ENCODE data around the gene GALNS. TPM values are rescaled to one million over a fixed set of nuclear protein-coding genes. Genes with fewer than 3 reads are reported as not detected.

GALNS gene
- total and polyA plus RNA-seq, 2 of the 8 experiments (the other 6 are each of a cell fraction or from before 2014, with no cell fraction given), result 8.9 to 17.8 TPM

DNA sequence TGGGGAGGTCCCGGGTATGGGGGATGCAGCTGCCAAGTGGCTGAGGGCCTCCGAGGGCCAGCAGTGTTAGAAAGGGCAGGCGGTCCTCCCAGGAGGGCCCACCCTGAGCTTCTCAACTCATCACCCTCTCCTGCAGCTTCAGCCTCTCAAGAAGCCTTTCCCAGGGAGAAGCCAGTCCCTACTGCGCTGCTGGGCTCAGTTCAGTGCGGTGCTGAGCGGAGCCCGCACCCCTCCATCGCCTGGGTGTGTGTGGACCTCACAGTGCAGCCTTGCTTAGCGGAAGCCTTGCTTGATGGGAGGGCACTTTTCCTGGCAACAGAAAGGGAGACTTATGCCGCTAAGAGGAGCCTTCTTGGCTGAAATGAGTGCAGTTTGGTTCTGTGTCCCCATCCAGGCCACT lies 41.5 kb downstream of the GALNS start:
- Histone ChIP-seq H3K23ac (ENCODE audit: insufficient read length) (no peak overlapping the region), H3K4me2 (ENCODE audit: insufficient read depth in 1 of 2, low read depth in 2 of 2, low read length in 2 of 2) (no peak overlapping the region), H2BK12ac (ENCODE audit: low read depth, low read length) (peak overlapping the region; percentile 29; the same call in 1 of the 2 replicates), H4K8ac (ENCODE audit: extremely low read depth, insufficient read depth, low read length) (peak overlapping the region; percentile 28; the same call in 1 of the 2 replicates), H3K9ac (replicated peaks in 1 of 4; ENCODE audit: extremely low read depth in 1 of 4, low read depth in 3 of 4, low read length in 3 of 4) (peak overlapping the region in 1 of 4 experiments; percentile 15; a peak in 1 of 7 replicates), H3K23me2 (ENCODE audit: low read depth, low read length) (peaks cover 10% of the 10 kb centered on the region), H4K91ac (replicated peaks; ENCODE audit: insufficient read length, low read length) (no peak overlapping the region), H3K9me3 (ENCODE audit: insufficient read depth in 2 of 2, low read depth in 1 of 2, low read length in 1 of 2) (no peaks in the 10 kb centered on the region), H3K27ac (ENCODE audit: low read depth, low read length) (no peak overlapping the region), H3K79me1 (ENCODE audit: low read depth, low read length) (no peaks in the 10 kb centered on the region), H2BK5ac (ENCODE audit: low read depth, low read length) (no peak overlapping the region), H4K5ac (ENCODE audit: insufficient read length, low read depth, low read length) (no peak overlapping the region), H3K79me2 (ENCODE audit: control insufficient read depth in 1 of 2, insufficient read depth in 2 of 2, low read length in 2 of 2) (peaks cover 0 to 13% of the 10 kb centered on the region in 2 experiments; a peak in 2 of 4 replicates), H3K56ac (replicated peaks; ENCODE audit: insufficient read length, low read depth, low read length) (no peak overlapping the region), H4K20me1 (replicated peaks in 1 of 2; ENCODE audit: control insufficient read depth in 1 of 2, insufficient read depth in 2 of 2, low read length in 2 of 2) (peaks cover 5 to 7% of the 10 kb centered on the region in 2 experiments), H2BK20ac (ENCODE audit: low read length) (no peak overlapping the region), H2AK5ac (ENCODE audit: low read depth, low read length) (0 out of 2 replicates have a peak overlapping the region, but pooled peaks have one; percentile 58), H3K36me3 (ENCODE audit: control insufficient read depth in 2 of 4, insufficient read depth in 4 of 4, low read length in 3 of 4) (peaks cover 0 to 5% (median 0%) of the 10 kb centered on the region in 4 experiments; a peak in 1 of 8 replicates), H3K18ac (ENCODE audit: extremely low read depth, low read length) (no peak overlapping the region), H2BK120ac (replicated peaks; ENCODE audit: low read depth, low read length) (no peak overlapping the region), H3K4me1 (replicated peaks in 1 of 4; ENCODE audit: control insufficient read depth in 3 of 4, insufficient read depth in 4 of 4, low read length in 3 of 4) (peaks cover 0 to 7% (median 2%) of the 10 kb centered on the region in 4 experiments; a peak in 5 of 7 replicates), H3K4me3 (ENCODE audit: extremely low read depth in 1 of 4, insufficient read depth in 2 of 4, low read depth in 3 of 4, low read length in 4 of 4) (no peak overlapping the region), H3K4ac (replicated peaks; ENCODE audit: insufficient read length, low read depth, low read length) (no peak overlapping the region), H3K27me3 (replicated peaks in 1 of 4; ENCODE audit: control insufficient read depth in 3 of 4, extremely low read depth in 1 of 4, insufficient read depth in 3 of 4, low read length in 3 of 4) (no peaks in the 10 kb centered on the region), H3K14ac (ENCODE audit: insufficient read length) (no peak overlapping the region), H2AFZ (ENCODE audit: low read length) (no peak overlapping the region), H2BK15ac (ENCODE audit: low read length) (no peak overlapping the region)
- no peak for DNase-seq (ENCODE audit: low read depth in 1 of 2, low spot score in 2 of 2)
- POLR2A ChIA-PET (ENCODE audit: partially characterized antibody), result interaction anchor here (1.2 to 9.0 kb wide), 3 partner anchors 6 to 38 kb away, joined by 3 to 77 read pairs (median 4); partner anchors contain the start of genes APRT and CDT1
- 88% methylated on average over 9 of the region's 10 CpGs; no CpG with 5 or more reads in 1 of the 2 experiments for WGBS, 2 experiments (ENCODE audit: extremely low coverage in 1 of 2, insufficient coverage in 1 of 2, insufficient read length in 1 of 2, insufficient replicate concordance in 2 of 2, low coverage in 1 of 2, low lambda C conversion rate in 2 of 2, missing lambda C conversion rate in 1 of 2)
- FAIRE-seq, result no peak
- CTCF ChIA-PET (ENCODE audit: partially characterized antibody), result interaction anchor here (0.6 to 5.7 kb wide), 29 partner anchors 9 to 410 kb away, joined by 3 to 29 read pairs (median 4); partner anchors contain the start of genes GALNS and TRAPPC2L
- TF ChIP-seq HDAC6 (IDR thresholded peaks at IDR 0.05; ENCODE audit: low read depth, low read length) (no peak), TEAD4 (IDR thresholded peaks at IDR 0.05; ENCODE audit: low read depth, low read length) (no peak), RXRA (IDR thresholded peaks at IDR 0.05; ENCODE audit: insufficient read depth, low read depth, low read length) (no peak), BRCA1 (IDR thresholded peaks at IDR 0.05; ENCODE audit: low read depth, low read length) (no peak), TBP (IDR thresholded peaks at IDR 0.05; ENCODE audit: low read depth, low read length) (no peak), SP1 (IDR thresholded peaks at IDR 0.05; ENCODE audit: low read depth, low read length) (no peak), RBBP5 (IDR thresholded peaks at IDR 0.05; ENCODE audit: borderline replicate concordance, low read depth, low read length) (no peak), TAF7 (optimal IDR thresholded peaks at IDR 0.05; ENCODE audit: borderline replicate concordance, low read depth, low read length) (no peak), POLR2AphosphoS5 (IDR thresholded peaks at IDR 0.05; ENCODE audit: low read depth, low read length) (no peak), NANOG (IDR thresholded peaks at IDR 0.05; ENCODE audit: insufficient read depth, low read depth, low read length, poor library complexity, severe bottlenecking) (no peak), RAD21 (IDR thresholded peaks at IDR 0.05 in 1 of 2, conservative IDR thresholded peaks at IDR 0.05 in 1 of 2; ENCODE audit: low read depth in 2 of 2, low read length in 2 of 2) (no peak), SP4 (IDR thresholded peaks at IDR 0.05; ENCODE audit: low read length) (no peak), TAF1 (IDR thresholded peaks at IDR 0.05; ENCODE audit: low read depth, low read length) (no peak)
